Uterus (tissue), 4 donors: ENCODE results near the gene DIRAS1. TPM values are rescaled to one million over a fixed set of nuclear protein-coding genes. Genes with fewer than 3 reads are reported as not detected.
"Not testable (repeated sequence)": the region's sequence is repeated elsewhere in the genome, so short reads cannot be mapped to it uniquely, and the experiment has no call there.

Source experiments
- DNase-seq, 2 donors: peaks; one replicate each; pipeline ENCODE4 v3.0.0-alpha.2; 2019 to 2020
- H3K27ac ChIP-seq, 2 donors: fragments of 200-600 bp; sonication (generic); 1 replicate in 1 of 2; 2 replicates in 1 of 2; pipeline ENCODE4 v1.5.1; 2016 to 2018
- H3K27me3 ChIP-seq, 2 donors: fragments of 200-600 bp; sonication (generic); one replicate each; pipeline ENCODE4 v1.5.1; 2018 to 2019; ENCODE audit warnings: control low read depth in 1 of 2
- H3K36me3 ChIP-seq, 2 donors: fragments of 200-600 bp; sonication (generic); one replicate each; pipeline ENCODE4 v1.5.1; 2019; ENCODE audit warnings: control low read depth in 1 of 2
- H3K4me1 ChIP-seq, 2 donors: fragments of 200-600 bp; sonication (generic); one replicate each; pipeline ENCODE4 v1.5.1; 2018 to 2019; ENCODE audit warnings: control low read depth in 1 of 2
- H3K4me3 ChIP-seq, 2 donors: fragments of 200-600 bp; sonication (generic); 1 replicate in 1 of 2; 2 replicates in 1 of 2; pipeline ENCODE4 v1.5.1; 2018 to 2019; ENCODE audit warnings: mild to moderate bottlenecking in 1 of 2
- H3K9me3 ChIP-seq, 2 donors: fragments of 200-600 bp; sonication (generic); one replicate each; pipeline ENCODE4 v1.5.1; 2019; ENCODE audit warnings: control low read depth in 1 of 2
- POLR2A ChIP-seq, 2 donors: fragments of 450-650 bp; IDR thresholded peaks; one replicate each; pipeline ENCODE4 v1.6.1; 2016; ENCODE audit warnings: antibody characterized with exemption in 2 of 2, mild to moderate bottlenecking in 1 of 2, moderate library complexity in 1 of 2
- intact Hi-C: fragments of 100-400 bp; cut with DNase I; formaldehyde crosslinking; loops from one replicate; pipeline ENCODE4 v1.15.1; 2023; ENCODE audit warnings: low total_unique reads
- total RNA-seq, 4 donors: library from RNA; depleted of rRNA in 3 of 4; stranded (reverse); fragments of >200 nt in 3 of 4; gene quantifications; one replicate each; pipeline versions ENCODE4 v1.1.0 to v1.2.4, GENCODE V29; 2014 to 2023
- TF ChIP-seq, protein P1 (sequence below), 4 experiments: fragments of 200-600 bp in 2 of 4; fragments of 450-650 bp in 2 of 4; sonication (generic) in 2 of 4; IDR thresholded peaks; one replicate each; pipeline ENCODE4 v1.5.1; 2016 to 2019; ENCODE audit warnings: antibody characterized with exemption in 4 of 4, mild to moderate bottlenecking in 2 of 4, moderate library complexity in 1 of 4
- donor health status: DM: yes; HTN: yes; CAD: no.

DIRAS1 gene
- total RNA-seq, 4 donors from 2014 or later: 1.0 to 34.1 (median 4.9) TPM

DNA sequence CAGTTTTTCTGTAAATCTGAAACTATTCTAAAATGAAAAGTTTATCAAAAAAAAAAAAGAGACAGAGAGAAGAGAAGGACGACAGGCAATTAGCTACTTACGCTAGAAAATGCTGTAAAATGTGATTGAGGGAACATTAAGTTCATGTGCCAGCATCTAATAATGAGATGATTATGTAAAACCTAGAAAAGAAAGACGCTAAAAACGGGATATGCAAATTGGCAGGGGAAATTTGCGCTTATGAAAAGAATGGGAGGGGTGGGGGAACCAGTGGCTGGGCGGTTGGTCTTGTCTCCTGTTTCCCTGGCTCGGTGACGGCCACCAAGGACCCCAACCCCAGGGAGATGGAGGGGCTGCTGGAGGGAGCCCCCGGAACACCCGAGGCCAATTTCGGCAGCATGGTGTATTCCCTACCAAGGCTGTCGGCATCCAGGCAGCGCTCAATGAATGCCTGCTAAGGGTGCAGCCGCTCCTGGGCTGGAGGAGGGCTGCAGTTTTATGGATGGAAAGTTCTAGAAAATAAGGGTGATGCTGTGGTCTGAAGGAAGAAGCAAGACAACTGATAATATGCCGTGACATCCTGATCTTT is 52.9 kb downstream of the DIRAS1 start:
- no peak for TF ChIP-seq POLR2A (IDR thresholded peaks at IDR 0.05)
- TF ChIP-seq, protein P1, sequence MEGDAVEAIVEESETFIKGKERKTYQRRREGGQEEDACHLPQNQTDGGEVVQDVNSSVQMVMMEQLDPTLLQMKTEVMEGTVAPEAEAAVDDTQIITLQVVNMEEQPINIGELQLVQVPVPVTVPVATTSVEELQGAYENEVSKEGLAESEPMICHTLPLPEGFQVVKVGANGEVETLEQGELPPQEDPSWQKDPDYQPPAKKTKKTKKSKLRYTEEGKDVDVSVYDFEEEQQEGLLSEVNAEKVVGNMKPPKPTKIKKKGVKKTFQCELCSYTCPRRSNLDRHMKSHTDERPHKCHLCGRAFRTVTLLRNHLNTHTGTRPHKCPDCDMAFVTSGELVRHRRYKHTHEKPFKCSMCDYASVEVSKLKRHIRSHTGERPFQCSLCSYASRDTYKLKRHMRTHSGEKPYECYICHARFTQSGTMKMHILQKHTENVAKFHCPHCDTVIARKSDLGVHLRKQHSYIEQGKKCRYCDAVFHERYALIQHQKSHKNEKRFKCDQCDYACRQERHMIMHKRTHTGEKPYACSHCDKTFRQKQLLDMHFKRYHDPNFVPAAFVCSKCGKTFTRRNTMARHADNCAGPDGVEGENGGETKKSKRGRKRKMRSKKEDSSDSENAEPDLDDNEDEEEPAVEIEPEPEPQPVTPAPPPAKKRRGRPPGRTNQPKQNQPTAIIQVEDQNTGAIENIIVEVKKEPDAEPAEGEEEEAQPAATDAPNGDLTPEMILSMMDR (IDR thresholded peaks at IDR 0.05): no peak
- DNase-seq: no peak
- H3K36me3 ChIP-seq: no peaks in the 10 kb centered on the region
- no peaks in the 10 kb centered on the region for H3K4me1 ChIP-seq
- H3K4me3 ChIP-seq: no peak overlapping the region
- no peaks in the 10 kb centered on the region for H3K27me3 ChIP-seq
- no peak overlapping the region for H3K27ac ChIP-seq
- H3K9me3 ChIP-seq: no peaks in the 10 kb centered on the region
- intact Hi-C loops: no loop called here

DNA sequence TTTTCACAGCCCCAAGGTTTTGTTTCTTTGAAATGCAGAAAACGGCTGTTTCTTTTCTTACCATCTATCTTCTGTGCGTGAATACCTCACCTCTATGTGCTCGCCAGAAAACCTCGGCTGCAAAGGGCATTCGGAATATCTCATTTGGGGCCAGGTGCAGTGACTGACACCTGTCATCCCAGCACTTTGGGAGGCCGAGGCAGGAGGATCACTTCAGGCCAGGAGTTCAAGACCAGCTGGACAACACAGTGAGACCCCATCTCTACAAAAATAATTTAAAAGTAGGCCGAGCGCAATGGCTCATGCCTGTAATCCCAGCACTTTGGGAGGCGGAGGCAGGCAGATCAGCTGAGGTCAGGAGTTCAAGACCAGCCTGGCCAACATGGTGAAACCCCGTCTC is 53.8 kb downstream of the DIRAS1 start:
- H3K4me1 ChIP-seq, DNase-seq, H3K9me3 ChIP-seq, H3K27ac ChIP-seq, H3K36me3 ChIP-seq, intact Hi-C loops, H3K4me3 ChIP-seq, H3K27me3 ChIP-seq: not testable (repeated sequence)

DNA sequence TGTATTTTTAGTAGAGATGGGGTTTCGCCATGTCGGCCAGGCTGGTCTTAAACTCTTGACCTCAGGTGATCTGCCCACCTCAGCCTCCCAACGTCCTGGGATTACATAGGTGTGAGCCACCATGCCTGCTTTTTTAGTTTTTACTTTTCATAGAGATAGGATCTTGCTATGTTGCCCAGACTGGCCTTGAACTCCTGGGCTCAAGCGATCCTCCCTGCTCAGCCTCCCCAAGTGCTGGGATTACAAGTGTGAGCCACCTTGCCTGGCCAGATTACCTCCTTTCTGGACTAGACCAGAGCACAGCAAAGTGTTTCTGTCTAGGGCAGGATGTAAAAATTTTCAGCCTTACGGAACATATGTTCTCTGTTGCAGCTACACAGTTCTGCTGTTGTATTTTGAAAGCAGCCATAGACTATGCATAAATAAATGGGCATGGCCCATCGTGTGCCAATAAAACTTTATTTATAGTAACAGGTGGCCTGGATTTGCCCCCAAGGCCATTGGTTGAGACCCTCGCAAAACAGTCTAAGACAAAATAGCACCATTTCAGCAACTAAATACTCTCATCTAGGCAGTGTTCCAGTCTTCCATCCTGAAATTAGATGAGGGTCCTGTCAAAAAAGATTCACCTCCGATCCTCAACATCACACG is 54.7 kb downstream of the DIRAS1 start:
- no peaks in the 10 kb centered on the region for H3K27me3 ChIP-seq
- H3K27ac ChIP-seq: no peak overlapping the region
- intact Hi-C loops: no loop called here
- TF ChIP-seq, protein P1 (IDR thresholded peaks at IDR 0.05): no peak
- no peak for TF ChIP-seq POLR2A (IDR thresholded peaks at IDR 0.05)
- no peak for DNase-seq
- no peaks in the 10 kb centered on the region for H3K4me1 ChIP-seq
- no peaks in the 10 kb centered on the region for H3K9me3 ChIP-seq
- H3K36me3 ChIP-seq: no peaks in the 10 kb centered on the region
- H3K4me3 ChIP-seq: no peak overlapping the region

DNA sequence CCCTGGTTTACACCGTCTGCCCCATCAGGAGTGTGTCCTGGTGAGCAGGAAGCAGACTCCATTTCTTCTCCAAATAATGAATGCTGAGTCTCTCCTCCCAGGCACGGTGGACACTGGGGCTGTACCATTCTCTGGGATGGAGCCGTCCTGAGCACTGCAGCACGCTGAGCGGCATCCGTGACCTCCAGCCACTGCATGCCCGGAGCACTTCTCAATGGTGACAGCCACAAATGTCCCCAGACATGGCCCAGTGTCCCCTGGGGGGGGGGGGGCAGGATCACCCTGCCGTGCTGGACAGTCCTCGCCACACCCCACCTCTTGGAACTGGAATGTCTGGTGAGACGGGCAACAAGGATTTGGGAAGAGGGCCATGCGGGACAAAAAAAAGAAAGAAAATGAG is 56.1 kb downstream of the DIRAS1 start:
- no peaks in the 10 kb centered on the region for H3K4me1 ChIP-seq
- no peaks in the 10 kb centered on the region for H3K9me3 ChIP-seq
- DNase-seq: no peak
- no peak overlapping the region for H3K27ac ChIP-seq
- H3K36me3 ChIP-seq: no peaks in the 10 kb centered on the region
- H3K4me3 ChIP-seq: no peak overlapping the region
- TF ChIP-seq POLR2A (IDR thresholded peaks at IDR 0.05): no peak
- TF ChIP-seq, protein P1 (IDR thresholded peaks at IDR 0.05): no peak
- intact Hi-C loops: no loop called here
- no peaks in the 10 kb centered on the region for H3K27me3 ChIP-seq

Other genes starting within 250 kb of the DIRAS1 start
- gene GADD45B, start 245.2 kb downstream of the DIRAS1 start, total RNA-seq: 10 to 100 TPM; 17.6 to 68.2 (median 38.0) TPM
- gene GNG7, start 18.7 kb downstream of the DIRAS1 start, total RNA-seq: 10 to 100 TPM in 1 of 4 donors, 1 to 10 TPM in 2, under 1 TPM in 1; 0.88 to 11.1 (median 3.2) TPM
- 100 to 1,000 TPM in 1 of 4 donors, 10 to 100 TPM in 2, 1 to 10 TPM in 1; 4.7 to 138 (median 28.2) TPM for gene SLC39A3, start 18.6 kb upstream of the DIRAS1 start, total RNA-seq
- 10 to 100 TPM in 3 of 4 donors, 1 to 10 TPM in 1; 9.5 to 50.7 (median 23.6) TPM for gene SGTA, start 61.9 kb upstream of the DIRAS1 start, total RNA-seq
- 10 to 100 TPM in 2 of 4 donors, 1 to 10 TPM in 2; 5.9 to 51.8 (median 25.2) TPM for gene THOP1, start 64.1 kb upstream of the DIRAS1 start, total RNA-seq
- gene ZNF554, start 98.5 kb upstream of the DIRAS1 start, total RNA-seq: 10 to 100 TPM in 1 of 4 donors, 1 to 10 TPM in 3; 2.1 to 15.8 (median 5.0) TPM
- 10 to 100 TPM in 3 of 4 donors, 1 to 10 TPM in 1; 4.6 to 22.7 (median 17.7) TPM for gene ZNF555, start 120.1 kb upstream of the DIRAS1 start, total RNA-seq
- gene ZNF556, start 146.0 kb upstream of the DIRAS1 start, total RNA-seq: under 1 TPM in 2 of 4 donors, not detected in 2; 0.28 to 0.73 TPM
- gene ZNF57, start 179.6 kb upstream of the DIRAS1 start, total RNA-seq: 1 to 10 TPM; 3.2 to 7.7 (median 5.3) TPM
- 10 to 100 TPM in 2 of 4 donors, 1 to 10 TPM in 2; 2.4 to 17.9 (median 9.1) TPM for gene ZNF77, start 223.6 kb upstream of the DIRAS1 start, total RNA-seq